GM12865 (cell line): Measurements from ENCODE around the gene CCL7.
A peak's percentile ranks its signal among the peaks of the same experiment; 100 is the strongest.

ENCODE experiments used
- DNase-seq: peaks from one replicate; pipeline ENCODE4 v3.0.0; 2010; ENCODE audit warnings: low read depth
- H3K4me3 ChIP-seq: 2 replicates; pipeline ENCODE4 v1.5.1; 2011; ENCODE audit warnings: mild to moderate bottlenecking, low read depth, low read length, control low read depth
- TF ChIP-seq, protein P1 (sequence below): IDR thresholded peaks from 2 replicates; pipeline ENCODE4 v1.5.1; 2011; ENCODE audit warnings: low read length, control low read depth, low read depth, inconsistent platforms; ENCODE audit not compliant: insufficient read depth; ENCODE audit errors: missing control alignments

Gene CCL7

DNA sequence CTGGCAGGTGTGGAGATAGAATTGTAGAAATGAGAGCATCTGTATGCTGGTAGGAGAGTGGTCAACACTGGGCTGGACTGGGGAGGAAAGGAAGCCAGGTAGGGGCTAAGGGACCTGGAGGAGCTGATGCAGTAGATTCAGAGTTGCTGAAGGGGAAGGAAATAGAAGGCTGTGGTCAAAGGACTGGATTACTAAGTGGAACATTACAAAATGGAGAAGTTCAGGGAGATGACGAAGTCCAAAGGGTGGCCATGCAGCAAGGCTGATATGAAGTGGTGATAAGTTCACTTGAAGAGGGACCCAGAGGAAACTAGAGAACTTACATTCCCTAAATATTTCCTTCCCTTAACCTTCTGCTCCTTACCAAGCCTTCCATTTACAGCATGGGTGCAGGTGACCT, 23.6 kb upstream of the CCL7 start:
- no peak overlapping the region for H3K4me3 ChIP-seq
- no peak for DNase-seq
- TF ChIP-seq, protein P1, sequence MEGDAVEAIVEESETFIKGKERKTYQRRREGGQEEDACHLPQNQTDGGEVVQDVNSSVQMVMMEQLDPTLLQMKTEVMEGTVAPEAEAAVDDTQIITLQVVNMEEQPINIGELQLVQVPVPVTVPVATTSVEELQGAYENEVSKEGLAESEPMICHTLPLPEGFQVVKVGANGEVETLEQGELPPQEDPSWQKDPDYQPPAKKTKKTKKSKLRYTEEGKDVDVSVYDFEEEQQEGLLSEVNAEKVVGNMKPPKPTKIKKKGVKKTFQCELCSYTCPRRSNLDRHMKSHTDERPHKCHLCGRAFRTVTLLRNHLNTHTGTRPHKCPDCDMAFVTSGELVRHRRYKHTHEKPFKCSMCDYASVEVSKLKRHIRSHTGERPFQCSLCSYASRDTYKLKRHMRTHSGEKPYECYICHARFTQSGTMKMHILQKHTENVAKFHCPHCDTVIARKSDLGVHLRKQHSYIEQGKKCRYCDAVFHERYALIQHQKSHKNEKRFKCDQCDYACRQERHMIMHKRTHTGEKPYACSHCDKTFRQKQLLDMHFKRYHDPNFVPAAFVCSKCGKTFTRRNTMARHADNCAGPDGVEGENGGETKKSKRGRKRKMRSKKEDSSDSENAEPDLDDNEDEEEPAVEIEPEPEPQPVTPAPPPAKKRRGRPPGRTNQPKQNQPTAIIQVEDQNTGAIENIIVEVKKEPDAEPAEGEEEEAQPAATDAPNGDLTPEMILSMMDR = no peak

DNA sequence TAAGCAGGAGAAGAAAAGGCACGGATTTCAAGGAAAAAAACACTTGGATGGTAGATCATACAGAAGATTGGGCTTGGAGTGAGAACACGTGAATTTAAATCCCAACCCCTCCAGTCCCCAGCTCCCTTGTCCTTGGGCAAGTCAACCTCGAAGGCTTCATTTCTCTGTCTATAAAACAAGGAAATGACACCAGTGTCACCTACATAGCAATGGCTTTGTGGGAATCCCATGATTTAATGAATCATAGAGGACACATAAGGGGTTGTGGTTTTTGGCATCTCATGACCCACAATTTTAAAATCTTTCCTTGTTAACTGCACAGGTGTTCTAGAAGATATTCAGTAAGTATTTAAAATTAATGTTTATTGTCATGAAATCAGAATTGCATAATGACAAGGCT, 23.1 kb upstream of the CCL7 start:
- H3K4me3 ChIP-seq = no peak overlapping the region
- TF ChIP-seq, protein P1 = no peak
- DNase-seq = no peak

DNA sequence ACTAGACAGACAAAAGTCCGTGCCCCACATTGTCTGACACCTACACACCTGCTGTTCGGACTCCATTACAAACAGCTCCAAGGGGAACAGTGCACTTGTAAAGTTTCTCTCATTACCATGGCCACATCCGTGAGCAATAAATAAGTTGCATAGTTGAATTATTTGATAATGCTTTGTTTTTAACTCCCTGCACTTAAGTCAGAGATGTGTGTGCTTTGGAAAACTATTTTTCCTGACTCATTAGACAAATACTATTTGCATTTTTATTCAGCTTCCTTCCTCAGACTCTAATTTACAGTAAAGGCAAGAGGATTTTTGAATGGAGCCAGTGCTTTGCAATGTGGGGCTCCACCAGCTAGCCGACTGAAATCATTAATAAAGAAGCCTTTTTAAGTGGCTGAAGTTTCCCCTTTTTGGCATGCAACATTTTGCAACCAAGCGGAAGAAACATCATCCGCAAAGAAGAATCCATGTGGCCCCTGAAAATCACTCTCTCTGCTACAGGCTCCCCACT, 21.5 kb upstream of the CCL7 start:
- no peak for DNase-seq
- no peak overlapping the region for H3K4me3 ChIP-seq
- TF ChIP-seq, protein P1 = no peak

DNA sequence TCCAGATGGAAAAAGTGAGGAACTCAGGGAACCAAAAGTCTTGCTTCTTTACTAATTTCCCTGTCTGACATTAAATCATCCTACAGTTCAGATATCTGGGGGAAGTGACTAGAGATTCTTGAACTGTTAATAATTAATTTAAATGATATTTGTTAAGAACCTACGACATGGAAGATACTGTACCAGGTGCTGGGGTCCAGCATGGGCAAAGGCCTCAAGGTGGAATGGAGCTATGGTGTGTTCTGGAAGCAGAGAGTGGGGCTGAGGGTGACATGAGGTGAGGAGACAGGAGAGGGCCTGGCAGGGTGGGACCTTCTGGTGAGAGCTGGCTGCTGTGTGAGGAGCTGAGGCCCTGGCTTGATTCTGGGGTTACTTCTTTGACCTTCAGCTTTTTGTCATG, 21.0 kb upstream of the CCL7 start:
- H3K4me3 ChIP-seq = no peak overlapping the region
- no peak for DNase-seq
- TF ChIP-seq, protein P1 = no peak

DNA sequence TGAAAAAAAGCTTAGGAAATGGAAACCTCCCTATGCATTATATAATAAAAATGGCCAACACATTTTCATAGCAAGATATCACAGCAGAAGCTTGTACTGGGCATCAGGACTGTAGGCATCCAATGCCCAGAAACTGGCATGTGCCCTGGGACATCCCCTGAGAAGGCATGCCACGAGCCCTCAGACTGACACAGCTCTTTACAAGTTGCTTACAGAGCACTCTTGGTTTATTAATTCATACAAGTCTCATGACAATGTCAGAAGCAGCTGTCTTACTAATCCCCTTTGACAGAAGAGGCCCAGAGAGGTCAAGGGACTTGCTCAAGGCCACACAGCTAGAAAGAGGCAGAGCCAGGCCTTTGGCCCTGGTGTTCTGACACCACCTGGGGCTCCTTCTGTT, 20.5 kb upstream of the CCL7 start:
- H3K4me3 ChIP-seq = no peak overlapping the region
- no peak for DNase-seq
- TF ChIP-seq, protein P1 = no peak

DNA sequence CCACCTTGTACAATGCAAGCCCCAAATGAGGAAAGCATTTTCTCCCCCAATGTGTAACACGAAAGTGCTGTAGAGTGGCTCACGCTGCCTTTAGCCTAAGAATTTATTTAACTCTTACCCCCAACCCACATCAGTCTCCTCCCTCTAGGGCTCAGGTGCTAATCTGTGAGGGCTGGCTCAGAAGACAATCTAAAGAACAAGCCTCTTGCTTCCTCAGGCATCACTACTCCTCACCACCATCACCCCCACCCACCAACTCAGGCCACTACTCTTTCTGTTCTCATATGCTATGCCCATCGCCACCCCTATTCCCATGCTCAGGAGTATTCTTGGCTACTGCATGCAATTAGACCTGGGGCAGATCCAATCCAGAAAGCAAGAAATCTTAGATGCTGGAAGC, 18.8 kb upstream of the CCL7 start:
- no peak overlapping the region for H3K4me3 ChIP-seq
- no peak for DNase-seq
- TF ChIP-seq, protein P1 = no peak

DNA sequence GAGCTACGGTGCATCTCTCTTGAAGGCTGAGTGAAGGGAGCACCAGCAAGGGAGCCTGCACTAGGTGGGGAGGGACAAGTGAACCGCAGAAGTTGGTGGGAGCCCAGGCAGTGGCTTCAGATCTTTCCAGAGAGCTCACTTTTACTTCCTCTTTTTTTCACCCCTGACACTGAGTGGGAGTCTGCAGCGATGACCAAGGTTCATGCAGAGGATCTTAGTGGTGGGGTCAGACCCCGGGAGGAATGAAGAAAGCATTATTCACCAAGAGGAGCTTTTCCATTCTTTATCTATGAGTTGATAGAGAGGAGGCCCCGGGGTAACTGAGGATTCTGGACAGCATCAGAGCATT, 18.0 kb upstream of the CCL7 start:
- H3K4me3 ChIP-seq = no peak overlapping the region
- TF ChIP-seq, protein P1 = no peak
- peak; percentile 57 for DNase-seq
